Urothelium cell line (cell line): ENCODE measurements around the gene NDUFA9.
A peak's percentile ranks its signal among the peaks of the same experiment; 100 is the strongest.

Source experiments
- DNase-seq: peaks from one replicate; pipeline ENCODE4 v3.0.0; 2011; ENCODE audit warnings: low spot score, mixed read lengths
- FAIRE-seq: peaks from 2 replicates; lab custom pipeline; 2011; peaks lifted over from hg19 to GRCh38; lab: Jason Lieb, UNC

The NDUFA9 gene

DNA sequence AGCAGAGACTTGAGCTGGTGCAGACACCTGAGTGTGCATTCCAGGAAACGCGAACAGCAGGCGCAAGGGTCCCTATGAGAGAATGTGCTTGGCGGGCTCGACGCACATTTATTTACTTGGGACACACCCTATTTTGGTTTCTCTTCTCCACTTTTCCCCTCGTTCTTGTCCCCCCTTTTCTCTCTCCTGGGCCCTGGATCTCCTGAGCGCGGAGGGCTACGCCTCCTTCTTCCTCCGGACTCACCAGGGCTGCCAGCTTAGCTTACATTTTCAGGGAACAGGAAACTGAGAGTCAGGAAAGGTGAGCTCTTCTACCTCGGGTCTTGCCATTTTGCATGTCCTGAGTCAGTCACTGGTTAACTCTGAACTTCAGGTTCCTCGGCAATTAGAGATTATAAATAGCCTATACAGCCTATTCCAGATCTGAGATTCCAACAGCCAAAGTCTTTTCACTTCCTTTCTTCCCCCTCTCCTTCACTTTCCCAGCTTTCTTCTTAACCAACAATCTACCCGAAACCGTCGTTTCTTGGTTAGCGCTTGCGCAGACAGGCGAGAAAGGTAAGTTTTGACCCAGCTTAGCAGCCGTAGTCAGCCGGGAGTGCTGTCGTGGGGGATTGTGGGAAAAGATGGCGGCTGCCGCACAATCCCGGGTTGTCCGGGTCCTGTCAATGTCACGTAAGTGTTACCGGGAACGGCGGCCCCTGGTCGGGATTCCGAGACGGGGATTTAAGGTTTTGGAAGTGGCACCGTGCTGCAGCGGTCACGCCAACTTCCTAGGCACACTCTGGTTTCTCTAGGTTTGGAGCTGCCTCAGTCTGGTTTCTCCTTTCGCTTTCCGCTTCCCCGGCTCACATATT lies at the start of gene NDUFA9, which contains the start of gene AKAP3:
Gene NDUFA9 (plus strand): TSS at position 614 of the 857 bp plus-strand sequence. CDS start 13 bp downstream, at position 627.
Gene AKAP3 (minus strand): TSS at position 551 of the 857 bp plus-strand sequence. CDS start 10,855 bp downstream, outside the sequence.
- peak; percentile 93 for DNase-seq
- FAIRE-seq = peak; percentile 93

DNA sequence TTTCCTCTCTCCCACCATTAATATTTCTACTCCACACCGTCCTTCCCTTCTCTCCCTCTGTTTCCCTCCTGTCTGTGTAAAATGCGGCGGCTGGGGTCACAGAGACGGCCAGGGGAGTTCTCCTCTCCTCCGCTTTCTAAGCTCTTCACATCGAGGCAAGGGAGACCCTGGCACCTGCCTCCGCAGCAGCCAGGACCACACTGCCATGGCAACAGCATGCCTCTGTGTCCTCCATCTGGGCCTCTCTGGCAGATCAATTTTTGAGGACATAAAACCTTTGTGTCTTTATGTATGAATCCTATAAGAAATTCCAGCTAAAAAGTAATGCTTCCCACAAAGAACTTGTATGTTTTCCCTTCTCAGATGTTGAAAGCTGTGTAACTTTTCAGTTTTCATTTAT lies 45.5 kb upstream of the NDUFA9 start:
- no peak for FAIRE-seq
- no peak for DNase-seq

- FAIRE-seq (no peak), DNase-seq (no peak)
These were observed 45.0 kb upstream of the NDUFA9 start for GRCh38 chr12:4603946-4604345.

DNA sequence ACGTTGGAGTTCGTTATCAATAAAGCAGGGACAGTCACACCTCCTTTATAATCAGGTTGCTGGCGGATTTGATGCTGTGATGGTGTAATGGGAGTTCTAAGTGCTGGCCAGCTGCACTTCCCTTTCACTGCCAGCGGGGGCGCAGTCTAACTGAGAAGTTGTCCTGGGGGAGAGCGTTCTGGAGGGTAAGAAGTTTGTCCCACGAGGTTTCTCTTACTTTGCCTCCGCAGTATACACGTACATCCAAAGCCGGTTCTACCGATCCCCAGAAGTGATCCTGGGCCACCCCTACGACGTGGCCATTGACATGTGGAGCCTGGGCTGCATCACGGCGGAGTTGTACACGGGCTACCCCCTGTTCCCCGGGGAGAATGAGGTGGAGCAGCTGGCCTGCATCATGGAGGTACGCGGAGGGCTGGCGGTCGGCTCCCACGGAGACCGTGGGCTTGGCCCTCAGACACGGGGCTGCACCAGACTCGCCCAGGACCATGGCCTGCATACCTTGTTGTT lies 44.2 kb upstream of the NDUFA9 start:
- peak; percentile 92 for FAIRE-seq
- peak; percentile 94 for DNase-seq

GRCh38 chr12:4607056-4607455 lies 41.9 kb upstream of the NDUFA9 start:
- FAIRE-seq = no peak
- DNase-seq = no peak

DNA sequence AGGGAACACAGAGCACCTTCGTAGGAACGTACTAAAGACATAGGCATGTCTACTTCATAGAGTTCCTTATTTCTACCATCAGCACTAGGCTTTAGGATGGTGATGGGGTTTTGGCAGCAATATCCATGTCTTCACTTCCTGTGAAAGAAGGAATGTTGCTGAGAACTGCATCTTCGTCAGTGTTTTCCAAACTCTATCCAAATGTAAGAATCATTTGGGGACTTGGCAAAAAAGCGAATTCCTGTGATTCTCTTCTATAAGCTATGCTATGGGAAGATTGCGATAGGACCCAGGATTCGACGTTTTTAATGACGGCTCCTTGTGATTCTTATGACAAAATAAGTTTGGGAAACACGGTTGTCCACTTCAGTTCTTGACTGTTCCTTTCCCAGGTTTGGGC lies 39.8 kb upstream of the NDUFA9 start:
- DNase-seq (no peak), FAIRE-seq (no peak)

- DNase-seq = no peak
- no peak for FAIRE-seq
These were observed 38.4 kb upstream of the NDUFA9 start for GRCh38 chr12:4610481-4610880.

DNA sequence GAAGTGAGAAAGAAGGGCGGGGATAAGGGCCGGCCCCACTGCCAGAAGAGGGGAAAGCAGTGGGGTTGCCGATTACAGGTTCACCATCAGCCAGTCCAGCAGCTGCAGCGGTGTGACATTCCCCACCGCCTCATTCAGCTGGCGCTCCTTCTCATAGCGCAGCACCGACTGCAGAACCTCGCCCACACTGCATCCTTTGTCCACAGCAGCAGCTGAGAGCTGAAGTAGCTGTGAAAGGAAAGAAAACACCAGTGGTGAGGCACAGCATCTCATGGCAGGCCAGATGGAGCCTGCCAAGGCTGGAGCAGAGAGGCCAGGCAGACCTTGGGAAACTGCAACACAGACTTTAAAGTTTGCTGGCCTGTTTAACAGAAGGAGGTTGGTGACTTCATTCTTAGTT lies 33.2 kb upstream of the NDUFA9 start:
- FAIRE-seq (no peak), DNase-seq (no peak)

DNA sequence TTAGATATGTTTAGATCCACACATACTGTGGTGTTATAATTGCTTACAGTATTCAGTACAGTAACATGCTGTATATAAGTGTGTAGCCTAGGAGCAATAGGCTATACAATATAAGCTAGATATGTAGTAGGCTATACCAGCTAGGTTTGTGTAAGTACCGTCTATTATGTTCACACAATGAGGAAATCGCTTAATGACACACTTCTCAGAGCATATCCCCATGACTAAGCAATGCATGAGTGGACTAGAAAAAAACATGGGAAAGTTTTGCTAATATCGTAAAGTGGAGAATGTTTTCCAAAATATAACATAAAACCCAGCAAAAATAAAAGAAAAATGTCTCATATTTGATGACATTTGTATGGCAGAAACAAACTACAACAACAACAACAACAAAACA lies 27.4 kb upstream of the NDUFA9 start:
- FAIRE-seq (peak; percentile 88), DNase-seq (no peak)

GRCh38 chr12:4626543-4626942 lies 22.4 kb upstream of the NDUFA9 start:
- FAIRE-seq = peak; percentile 97

GRCh38 chr12:4628406-4628805 lies 20.5 kb upstream of the NDUFA9 start:
- no peak for FAIRE-seq
- DNase-seq = no peak

More at GRCh38 chr12:4626543-4626942, 22.4 kb upstream of the NDUFA9 start:
- no peak for DNase-seq

DNA sequence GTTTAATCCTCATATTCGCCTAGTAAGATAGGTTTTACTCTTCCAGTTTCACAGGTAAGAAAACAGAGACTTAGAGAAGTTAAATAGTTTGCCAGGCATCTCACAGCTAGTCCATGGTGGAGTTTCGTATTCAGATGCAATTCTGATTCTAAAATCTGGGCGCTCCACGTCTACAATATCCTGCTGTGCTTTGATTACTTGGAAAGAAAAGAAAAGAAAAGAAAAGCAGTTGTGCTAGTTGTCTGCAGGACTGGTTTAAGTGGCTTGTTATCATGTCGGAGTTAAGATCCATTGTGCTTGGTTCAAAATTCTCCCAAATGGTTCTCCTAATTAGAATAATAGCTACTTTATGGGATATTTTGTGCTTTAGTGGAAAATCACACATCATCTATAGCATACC lies 18.7 kb upstream of the NDUFA9 start:
- FAIRE-seq (no peak), DNase-seq (no peak)

DNA sequence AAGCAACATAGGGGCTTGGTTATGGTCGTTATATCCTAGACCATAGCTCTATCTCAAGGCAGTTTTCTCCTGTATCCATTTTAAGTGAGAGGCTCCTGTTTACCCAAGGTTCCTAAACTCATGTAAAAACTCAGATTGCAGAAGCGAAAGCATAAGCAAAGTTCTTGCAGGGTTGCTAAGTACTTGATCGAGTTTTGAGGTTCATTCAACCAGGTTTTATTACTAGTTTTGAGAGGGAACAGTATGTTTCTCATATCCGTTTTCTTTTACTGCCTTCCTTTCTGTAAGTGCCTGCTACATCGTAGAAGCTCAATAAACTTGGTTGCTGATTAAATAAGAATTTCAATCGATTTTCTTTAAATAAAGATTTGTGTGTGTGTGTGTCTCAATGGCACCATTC lies 5.2 kb upstream of the NDUFA9 start:
- no peak for DNase-seq
- no peak for FAIRE-seq

- FAIRE-seq = no peak
- DNase-seq = no peak
These were observed 3.9 kb upstream of the NDUFA9 start for GRCh38 chr12:4645023-4645422.

- no peak for FAIRE-seq
- DNase-seq = no peak
These were observed 812 bp upstream of the NDUFA9 start for GRCh38 chr12:4648104-4648500.

GRCh38 chr12:4649358-4649661 lies 396 bp downstream of the NDUFA9 start:
- no peak for FAIRE-seq

DNA sequence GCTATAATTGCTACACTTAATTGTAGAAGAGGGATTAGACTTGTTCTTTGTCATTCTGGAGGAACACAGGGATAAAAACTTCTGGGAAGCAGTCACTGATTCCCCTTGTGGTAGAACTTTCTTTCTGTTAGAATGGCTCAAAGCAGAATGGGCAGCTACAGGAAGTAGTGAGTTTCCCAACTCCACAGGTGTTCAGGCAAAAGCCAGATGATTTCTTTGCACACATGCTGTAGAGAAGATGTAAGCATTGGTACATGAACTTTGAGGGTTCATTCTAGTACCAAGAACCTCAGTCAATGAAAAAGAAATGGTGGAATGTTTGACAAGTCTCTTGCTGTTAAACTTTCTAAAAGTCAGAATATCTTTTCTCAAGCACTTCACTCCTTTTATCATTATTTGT lies 4.3 kb downstream of the NDUFA9 start:
- FAIRE-seq (no peak), DNase-seq (no peak)

More at GRCh38 chr12:4649358-4649661, 396 bp downstream of the NDUFA9 start:
- no peak for DNase-seq

- DNase-seq = no peak
- no peak for FAIRE-seq
These were observed 4.8 kb downstream of the NDUFA9 start for GRCh38 chr12:4653691-4654090.

DNA sequence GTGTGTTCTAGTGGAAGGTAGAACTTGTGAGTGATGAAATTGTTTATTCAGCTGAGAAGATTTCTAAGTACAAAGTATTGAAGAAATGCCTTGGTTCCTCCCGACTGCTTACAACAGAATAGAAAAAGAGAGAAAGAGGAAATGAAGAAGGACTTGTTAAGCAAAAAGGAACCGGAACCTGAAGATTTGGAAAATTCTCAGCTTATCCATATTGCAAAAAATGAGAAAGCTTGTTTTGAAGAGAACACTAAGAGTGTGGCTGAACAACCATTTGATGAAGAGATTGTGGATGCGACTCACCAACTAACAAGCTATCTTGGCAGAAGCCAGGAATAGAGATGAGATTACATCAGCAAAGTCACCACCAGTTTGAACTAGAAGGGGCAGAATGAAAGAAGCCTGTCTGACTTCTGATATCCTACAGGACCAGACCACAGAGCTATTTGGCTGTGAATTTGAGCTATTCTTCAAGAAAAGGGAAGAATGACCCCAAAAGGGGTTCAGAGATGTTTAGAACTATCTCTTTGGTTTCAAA lies 15.1 kb downstream of the NDUFA9 start:
- no peak for FAIRE-seq
- peak; percentile 14 for DNase-seq

- FAIRE-seq (peak; percentile 5), DNase-seq (no peak)
These were observed 16.3 kb downstream of the NDUFA9 start for GRCh38 chr12:4665236-4665635.

DNA sequence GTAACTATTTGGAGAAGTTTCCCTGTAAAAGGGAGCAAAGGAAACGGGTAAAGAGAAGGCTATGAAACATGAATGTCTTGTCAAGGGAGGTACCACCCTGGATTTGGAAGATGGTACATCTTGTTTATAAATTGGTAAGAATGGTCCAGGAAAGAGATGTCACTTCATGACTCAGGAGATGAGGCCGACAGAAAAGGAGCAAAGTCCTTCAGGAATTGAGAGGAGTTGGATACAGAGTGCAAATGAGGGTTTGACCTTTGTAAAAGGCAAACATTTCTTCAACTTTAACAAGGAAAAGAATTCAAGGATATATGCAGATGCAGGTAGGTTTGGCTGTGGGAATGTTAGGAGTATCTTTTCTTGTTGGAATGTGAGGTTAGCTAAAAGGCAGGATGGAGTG lies 30.8 kb downstream of the NDUFA9 start:
- DNase-seq (no peak), FAIRE-seq (no peak)

- FAIRE-seq = no peak
- no peak for DNase-seq
These were observed 32.8 kb downstream of the NDUFA9 start for GRCh38 chr12:4681732-4682131.
